Caki2 (cell line): ENCODE measurements around the gene ARL8B. TPM values are rescaled to one million over a fixed set of nuclear protein-coding genes. Genes with fewer than 3 reads are reported as not detected.

Experiments used
- DNase-seq: peaks from one replicate; pipeline ENCODE4 v3.0.0-alpha.2; 2015; ENCODE audit warnings: low read depth
- in situ Hi-C: cut with HindIII; loops from 2 replicates; pipeline ENCODE4 v1.10.0; 2016; ENCODE audit warnings: low sequenced_read_pairs, low pct_unique_long_range_greater_than_20kb, mixed read lengths
- total RNA-seq: library from RNA; depleted of rRNA; stranded (reverse); fragments of >200 nt; shearing (Covaris generic); gene quantifications from 2 replicates; pipeline ENCODE4 v1.2.3, GENCODE V29; 2014; ENCODE audit warnings: low replicate concordance

ARL8B gene
- total RNA-seq, 1 experiment from 2014 or later = 39.9 TPM

GRCh38 chr3:5194801-5195509 is 72.9 kb downstream of the ARL8B start:
- peak; percentile 56 for DNase-seq
- in situ Hi-C loops = no loop called here

GRCh38 chr3:5195605-5196004 is 73.5 kb downstream of the ARL8B start:
- DNase-seq = no peak
- in situ Hi-C loops = no loop called here

- in situ Hi-C loops = no loop called here
- no peak for DNase-seq
These were observed 74.9 kb downstream of the ARL8B start for GRCh38 chr3:5197022-5197421.

- no peak for DNase-seq
- in situ Hi-C loops = no loop called here
These were observed 75.6 kb downstream of the ARL8B start for GRCh38 chr3:5197470-5198312.

GRCh38 chr3:5198313-5198677 is 76.2 kb downstream of the ARL8B start:
- in situ Hi-C loops = no loop called here
- DNase-seq = no peak

GRCh38 chr3:5198986-5199731 is 77.1 kb downstream of the ARL8B start:
- DNase-seq = no peak
- in situ Hi-C loops = no loop called here

GRCh38 chr3:5201536-5201935 is 79.4 kb downstream of the ARL8B start:
- DNase-seq = no peak
- in situ Hi-C loops = no loop called here

GRCh38 chr3:5202222-5202621 is 80.1 kb downstream of the ARL8B start:
- no peak for DNase-seq
- in situ Hi-C loops = no loop called here

DNA sequence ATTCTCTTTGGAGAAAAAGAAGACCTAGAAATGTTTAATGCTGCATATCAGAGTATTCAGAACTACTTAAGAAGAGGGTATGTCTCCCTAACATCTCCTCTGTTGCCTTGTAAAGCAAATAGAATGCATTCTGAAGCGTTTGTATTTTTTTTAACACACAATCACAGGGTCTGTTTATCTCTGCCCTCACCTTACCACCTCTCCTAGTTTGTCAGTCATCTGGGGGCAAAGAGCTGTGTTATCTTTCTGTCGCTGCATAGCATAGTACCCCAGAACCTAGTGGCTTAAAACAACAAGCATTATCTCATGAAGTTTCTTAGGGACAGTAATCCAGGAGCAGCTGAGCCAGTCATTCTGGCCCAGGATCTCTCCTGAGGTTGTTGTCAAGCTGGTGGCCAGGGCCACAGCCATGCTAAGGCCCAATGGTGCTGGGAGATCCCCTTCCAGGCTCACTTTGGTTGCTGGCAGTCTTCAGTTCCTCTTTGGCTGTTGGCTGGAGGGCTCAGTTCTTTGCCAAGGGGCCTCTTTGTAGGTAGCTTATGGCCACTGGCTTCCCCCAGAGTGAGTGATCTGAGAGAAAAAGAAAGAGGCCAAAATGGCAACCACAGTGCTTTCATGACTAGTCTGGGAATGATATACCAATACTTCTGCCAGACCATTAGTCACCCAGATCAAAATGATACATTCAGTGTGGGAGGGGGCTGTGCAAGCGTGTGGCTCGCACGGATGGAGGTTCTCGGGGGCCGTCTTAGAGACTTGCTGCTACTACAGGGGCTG is 83.3 kb downstream of the ARL8B start:
- in situ Hi-C loops = no loop called here
- DNase-seq = no peak

DNA sequence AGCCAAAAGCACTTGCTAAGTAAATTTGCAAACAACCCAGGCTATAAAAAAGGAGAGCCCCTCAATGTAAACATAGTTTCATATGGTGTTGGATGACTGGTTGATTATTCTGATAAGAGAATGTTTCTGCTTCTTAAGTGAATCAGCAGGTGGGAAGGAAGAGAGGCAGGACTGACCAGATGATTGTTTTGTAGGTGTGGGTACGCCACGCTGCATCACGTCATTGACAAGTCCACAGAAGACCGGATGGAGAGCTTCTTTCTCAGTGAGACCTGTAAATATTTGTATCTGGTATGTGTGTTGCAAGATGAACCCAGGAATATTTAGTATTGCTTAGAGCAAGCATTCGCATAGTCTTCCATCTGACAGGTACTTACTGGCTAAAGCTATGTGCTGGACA is 88.8 kb downstream of the ARL8B start:
- no peak for DNase-seq

GRCh38 chr3:5212628-5213573 is 90.8 kb downstream of the ARL8B start:
- in situ Hi-C loops = no loop called here
- DNase-seq = no peak

More for the DNA sequence above, 88.8 kb downstream of the ARL8B start:
- in situ Hi-C loops = no loop called here

GRCh38 chr3:5213574-5213966 is 91.5 kb downstream of the ARL8B start:
- in situ Hi-C loops = no loop called here
- no peak for DNase-seq

- DNase-seq = no peak
- in situ Hi-C loops = no loop called here
These were observed 92.3 kb downstream of the ARL8B start for GRCh38 chr3:5214352-5214751.

DNA sequence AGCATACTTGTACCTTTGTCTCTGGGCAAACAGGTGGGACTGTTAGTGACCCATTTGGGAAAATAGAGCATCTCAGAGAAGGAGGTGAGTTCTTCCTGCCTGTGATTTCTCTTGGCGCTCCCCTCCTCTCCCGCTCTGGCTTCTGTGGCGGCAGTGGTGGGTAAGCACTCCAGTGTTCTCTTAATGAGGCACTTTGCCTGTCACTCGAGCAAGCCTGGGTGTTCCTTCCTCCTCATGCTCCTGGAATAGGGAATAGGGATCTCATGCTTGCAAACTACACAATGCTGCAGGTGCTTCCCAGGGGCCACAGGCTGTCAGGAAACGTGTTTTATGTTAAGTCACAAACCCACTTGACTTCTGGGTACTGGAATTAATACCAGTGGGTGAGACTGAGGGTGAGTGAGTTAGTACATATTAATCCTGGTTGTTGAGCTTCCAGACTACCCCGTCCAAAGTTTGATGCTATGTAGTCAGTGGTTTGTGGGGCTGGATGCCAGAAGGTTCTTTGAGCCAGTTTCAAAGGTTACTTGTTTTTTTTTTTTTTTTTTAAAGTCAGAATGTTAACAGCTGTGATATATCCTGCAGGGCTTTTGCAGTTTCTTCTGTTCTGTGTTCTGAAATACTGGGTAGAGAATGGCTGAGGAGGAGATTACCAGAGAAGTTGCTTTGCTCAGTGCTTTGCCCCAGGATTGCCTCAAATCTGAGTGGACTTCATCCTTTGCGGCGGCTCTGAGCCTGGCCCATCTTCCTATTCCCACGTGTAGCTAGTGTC is 95.9 kb downstream of the ARL8B start:
- no peak for DNase-seq
- in situ Hi-C loops = no loop called here

GRCh38 chr3:5218815-5219214 is 96.7 kb downstream of the ARL8B start:
- DNase-seq = no peak
- in situ Hi-C loops = no loop called here

GRCh38 chr3:5219216-5219615 is 97.1 kb downstream of the ARL8B start:
- no peak for DNase-seq
- in situ Hi-C loops = no loop called here

DNA sequence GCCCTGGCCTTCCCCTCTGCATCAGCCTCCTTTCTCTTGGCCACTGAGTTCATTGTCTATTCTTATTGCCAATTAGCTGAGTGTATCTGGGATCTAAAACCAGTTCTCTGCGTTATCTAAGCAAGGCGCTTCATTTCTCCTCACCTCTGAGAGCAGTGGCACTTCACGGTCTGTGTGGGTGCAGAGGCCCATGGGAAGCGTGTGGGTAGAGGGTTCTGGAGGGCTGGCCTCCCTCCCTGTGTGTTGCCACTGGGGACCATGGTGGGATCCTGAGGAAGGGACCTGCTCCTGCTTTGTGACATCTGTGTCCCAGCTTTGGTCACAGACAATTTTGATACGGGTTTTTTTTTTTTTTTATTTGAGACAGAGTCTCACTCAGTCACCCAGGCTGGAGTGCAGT is 98.1 kb downstream of the ARL8B start:
- no peak for DNase-seq
- in situ Hi-C loops = no loop called here
